ENCODE results near the gene ITIH2. TPM values are rescaled to one million over a fixed set of nuclear protein-coding genes. Genes with fewer than 3 reads are reported as not detected.
A peak's percentile ranks its signal among the peaks of the same experiment; 100 is the strongest.

ITIH2 gene
- total RNA-seq, 1 experiment from 2014 or later = not detected

GRCh38 chr10:7788639-7789286 lies 85.6 kb downstream of the ITIH2 start:
- Histone ChIP-seq H3K27ac (peak overlapping the region; percentile 56), H3K9me3 (replicated peaks) (no peaks in the 10 kb centered on the region), H3K4me1 (no peaks in the 10 kb centered on the region), H3K27me3 (no peaks in the 10 kb centered on the region), H3K36me3 (no peaks in the 10 kb centered on the region), H3K4me3 (peak overlapping the region; percentile 73)
- DNase-seq = peak in 1 of 2 experiments; percentile 15

- H3K4me3 ChIP-seq = peak overlapping the region; percentile 73
- H3K27ac ChIP-seq = no peak overlapping the region
- H3K9me3 ChIP-seq (replicated peaks) = no peaks in the 10 kb centered on the region
- peak in 1 of 2 experiments; percentile 8 for DNase-seq
- no peaks in the 10 kb centered on the region for H3K4me1 ChIP-seq
- no peaks in the 10 kb centered on the region for H3K27me3 ChIP-seq
- no peaks in the 10 kb centered on the region for H3K36me3 ChIP-seq
Observed at GRCh38 chr10:7789390-7789789, 86.3 kb downstream of the ITIH2 start.

- H3K36me3 ChIP-seq = peaks cover 11% of the 10 kb centered on the region
- no peaks in the 10 kb centered on the region for H3K9me3 ChIP-seq (replicated peaks)
- H3K27ac ChIP-seq = no peak overlapping the region
- DNase-seq = no peak
- no peaks in the 10 kb centered on the region for H3K27me3 ChIP-seq
- H3K4me3 ChIP-seq = no peak overlapping the region
- peaks cover 3% of the 10 kb centered on the region; the same call in 1 of the 2 replicates for H3K4me1 ChIP-seq
Observed at GRCh38 chr10:7792541-7792940, 89.4 kb downstream of the ITIH2 start.

GRCh38 chr10:7794251-7795026 lies 91.3 kb downstream of the ITIH2 start:
- Histone ChIP-seq H3K27me3 (no peaks in the 10 kb centered on the region), H3K27ac (no peak overlapping the region), H3K4me3 (no peak overlapping the region), H3K36me3 (peaks cover 21% of the 10 kb centered on the region), H3K9me3 (replicated peaks) (no peaks in the 10 kb centered on the region), H3K4me1 (peaks cover 7% of the 10 kb centered on the region)
- no peak for DNase-seq

GRCh38 chr10:7795605-7796004 lies 92.5 kb downstream of the ITIH2 start:
- peaks cover 27% of the 10 kb centered on the region for H3K36me3 ChIP-seq
- no peak overlapping the region for H3K27ac ChIP-seq
- H3K4me1 ChIP-seq = peaks cover 7% of the 10 kb centered on the region
- H3K4me3 ChIP-seq = no peak overlapping the region
- DNase-seq = no peak
- no peaks in the 10 kb centered on the region for H3K27me3 ChIP-seq
- no peaks in the 10 kb centered on the region for H3K9me3 ChIP-seq (replicated peaks)

GRCh38 chr10:7797582-7797981 lies 94.5 kb downstream of the ITIH2 start:
- no peaks in the 10 kb centered on the region for H3K9me3 ChIP-seq (replicated peaks)

More at GRCh38 chr10:7797582-7797981, 94.5 kb downstream of the ITIH2 start:
- H3K36me3 ChIP-seq = peaks cover 37% of the 10 kb centered on the region
- peak; percentile 39 to 42 for DNase-seq
- no peaks in the 10 kb centered on the region for H3K27me3 ChIP-seq
- peaks cover 7% of the 10 kb centered on the region for H3K4me1 ChIP-seq
- H3K4me3 ChIP-seq = no peak overlapping the region
- peak overlapping the region; percentile 61 for H3K27ac ChIP-seq

Other genes with a start within 250 kb of the ITIH2 start
- gene ITIH5, start 36.4 kb upstream of the ITIH2 start, total RNA-seq (2014; rRNA removed; shearing (Covaris generic)) = 0.65 and 0.66 TPM in 2 replicates
- gene KIN, start 84.7 kb downstream of the ITIH2 start, total RNA-seq (2014; rRNA removed; shearing (Covaris generic)) = 10.8 and 14.6 TPM in 2 replicates
- 195 and 197 TPM in 2 replicates for gene ATP5F1C, start 84.9 kb downstream of the ITIH2 start, total RNA-seq (2014; rRNA removed; shearing (Covaris generic))
- gene TAF3, start 115.2 kb downstream of the ITIH2 start, total RNA-seq (2014; rRNA removed; shearing (Covaris generic)) = 3.6 and 3.9 TPM in 2 replicates

Data from SJCRH30 (cell line).